HEK293 (cell line): ENCODE data around the gene GCC1.

Source experiments
- CTCF ChIA-PET: fragments of 350-600 bp; formaldehyde crosslinking; extraction: SDS; loops from one replicate; lab custom pipeline; 2021; ENCODE audit warnings: antibody characterized with exemption; lab: Yijun Ruan, JAX
- POLR2A ChIA-PET: fragments of 300-600 bp; formaldehyde crosslinking; extraction: SDS; loops from one replicate; lab custom pipeline; 2020; ENCODE audit warnings: antibody characterized with exemption, inconsistent platforms; lab: Yijun Ruan, JAX
- H3K27ac ChIP-seq: fragments of 200-500 bp; sonication (Bioruptor generic); 2 replicates; pipeline ENCODE4 v1.5.1; 2014; ENCODE audit warnings: low read depth, low read length, control low read depth, inconsistent platforms; ENCODE audit errors: extremely low read depth
- H3K36me3 ChIP-seq, 2 experiments: fragments of 200-500 bp in 1 of 2; sonication (Bioruptor generic) in 1 of 2; 1 replicate in 1 of 2; 2 replicates in 1 of 2; pipeline ENCODE4 v1.5.1; 2014 to 2017; ENCODE audit warnings: inconsistent platforms in 2 of 2, low read length in 2 of 2; ENCODE audit not compliant: control insufficient read depth in 2 of 2, insufficient read depth in 1 of 2
- H3K4me1 ChIP-seq: fragments of 200-500 bp; sonication (Bioruptor generic); 2 replicates; pipeline ENCODE4 v1.5.1; 2014; ENCODE audit warnings: mild to moderate bottlenecking, low read length, inconsistent platforms; ENCODE audit not compliant: control insufficient read depth, insufficient read depth
- H3K4me3 ChIP-seq: 2 replicates; pipeline ENCODE4 v1.5.1; 2011; ENCODE audit warnings: low read depth, mild to moderate bottlenecking, control low read depth, low read length, moderate library complexity
- H3K9me3 ChIP-seq: fragments of 200-500 bp; sonication (Bioruptor generic); 2 replicates; pipeline ENCODE4 v1.5.1; 2014; ENCODE audit warnings: low read depth, low read length, inconsistent platforms; ENCODE audit not compliant: control insufficient read depth, insufficient read depth
- BCL11B ChIP-seq: fragments of 450-650 bp; formaldehyde crosslinking; IDR thresholded peaks from 2 replicates; pipeline ENCODE4 v1.5.1; 2016; ENCODE audit warnings: low read depth, missing biosample characterization, missing genetic modification characterization
- GFI1B ChIP-seq: fragments of 450-650 bp; formaldehyde crosslinking; IDR thresholded peaks from 2 replicates; pipeline ENCODE4 v1.5.1; 2016; ENCODE audit warnings: missing biosample characterization, missing genetic modification characterization
- KLF16 ChIP-seq: fragments of 450-650 bp; formaldehyde crosslinking; IDR thresholded peaks from 2 replicates; pipeline ENCODE4 v1.5.1; 2017; ENCODE audit warnings: missing biosample characterization, missing genetic modification characterization
- KLF7 ChIP-seq: fragments of 450-650 bp; formaldehyde crosslinking; IDR thresholded peaks from 2 replicates; pipeline ENCODE4 v1.5.1; 2016; ENCODE audit warnings: missing biosample characterization, missing genetic modification characterization, borderline replicate concordance
- ZBTB8A ChIP-seq: fragments of 450-650 bp; formaldehyde crosslinking; IDR thresholded peaks from 2 replicates; pipeline ENCODE4 v1.5.1; 2016; ENCODE audit warnings: missing biosample characterization, missing genetic modification characterization
- ZFP37 ChIP-seq: fragments of 450-650 bp; formaldehyde crosslinking; IDR thresholded peaks from 2 replicates; pipeline ENCODE4 v1.5.1; 2016; ENCODE audit warnings: missing biosample characterization, missing genetic modification characterization
- ZNF157 ChIP-seq: fragments of 450-650 bp; formaldehyde crosslinking; IDR thresholded peaks from 2 replicates; pipeline ENCODE4 v1.5.1; 2016; ENCODE audit warnings: missing biosample characterization, missing genetic modification characterization
- ZNF169 ChIP-seq: fragments of 450-650 bp; formaldehyde crosslinking; IDR thresholded peaks from 2 replicates; pipeline ENCODE4 v1.5.1; 2016; ENCODE audit warnings: missing biosample characterization, missing genetic modification characterization
- ZNF202 ChIP-seq: fragments of 450-650 bp; formaldehyde crosslinking; IDR thresholded peaks from 2 replicates; pipeline ENCODE4 v1.5.1; 2016; ENCODE audit warnings: missing biosample characterization, missing genetic modification characterization, borderline replicate concordance
- ZNF37A ChIP-seq: fragments of 450-650 bp; IDR thresholded peaks from 2 replicates; pipeline ENCODE4 v1.5.1; 2018; ENCODE audit warnings: missing biosample characterization, missing genetic modification characterization
- ZNF423 ChIP-seq: fragments of 450-650 bp; formaldehyde crosslinking; IDR thresholded peaks from 2 replicates; pipeline ENCODE4 v1.5.1; 2016; ENCODE audit warnings: missing biosample characterization, missing genetic modification characterization
- ZNF530 ChIP-seq: fragments of 450-650 bp; formaldehyde crosslinking; IDR thresholded peaks from 2 replicates; pipeline ENCODE4 v1.5.1; 2016; ENCODE audit warnings: low read depth, missing biosample characterization, missing genetic modification characterization
- ZNF544 ChIP-seq: fragments of 450-650 bp; formaldehyde crosslinking; IDR thresholded peaks from 2 replicates; pipeline ENCODE4 v1.5.0; 2017; ENCODE audit warnings: missing biosample characterization, missing genetic modification characterization
- ZNF571 ChIP-seq: fragments of 450-650 bp; formaldehyde crosslinking; IDR thresholded peaks from 2 replicates; pipeline ENCODE4 v1.5.0; 2017; ENCODE audit warnings: missing biosample characterization, missing genetic modification characterization
- ZNF654 ChIP-seq: fragments of 450-650 bp; formaldehyde crosslinking; IDR thresholded peaks from 2 replicates; pipeline ENCODE4 v1.5.1; 2016; ENCODE audit warnings: low read depth, missing biosample characterization, missing genetic modification characterization
- ZNF701 ChIP-seq: fragments of 450-650 bp; formaldehyde crosslinking; IDR thresholded peaks from 2 replicates; pipeline ENCODE4 v1.5.1; 2016; ENCODE audit warnings: missing biosample characterization, missing genetic modification characterization
- ZNF76 ChIP-seq: fragments of 450-650 bp; formaldehyde crosslinking; IDR thresholded peaks from 2 replicates; pipeline ENCODE4; 2016; ENCODE audit warnings: low read depth, missing biosample characterization, missing genetic modification characterization, borderline replicate concordance
- ZSCAN16 ChIP-seq: fragments of 450-650 bp; formaldehyde crosslinking; IDR thresholded peaks from 2 replicates; pipeline ENCODE4 v1.5.1; 2016; ENCODE audit warnings: missing biosample characterization, missing genetic modification characterization
- TF ChIP-seq, protein P1 (sequence below): fragments of 450-650 bp; formaldehyde crosslinking; IDR thresholded peaks from 2 replicates; pipeline ENCODE4 v1.5.1; 2016; ENCODE audit warnings: missing biosample characterization, missing genetic modification characterization
- TF ChIP-seq, protein P2 (sequence below): fragments of 450-650 bp; formaldehyde crosslinking; IDR thresholded peaks from 2 replicates; pipeline ENCODE4 v1.5.1; 2016; ENCODE audit warnings: missing biosample characterization, missing genetic modification characterization, low read depth
- TF ChIP-seq, protein P3 (sequence below): sonication (generic); formaldehyde crosslinking; IDR thresholded peaks from 2 replicates; pipeline ENCODE4 v1.8.1; 2022; ENCODE audit warnings: mild to moderate bottlenecking, moderate library complexity, missing genetic modification reagents
- TF ChIP-seq, protein P4 (sequence below): fragments of 450-650 bp; formaldehyde crosslinking; IDR thresholded peaks from 2 replicates; pipeline ENCODE4 v1.5.1; 2016; ENCODE audit warnings: missing biosample characterization, missing genetic modification characterization
- TF ChIP-seq, protein P5 (sequence below): fragments of 450-650 bp; formaldehyde crosslinking; IDR thresholded peaks from 2 replicates; pipeline ENCODE4 v1.5.1; 2017; ENCODE audit warnings: missing biosample characterization, mild to moderate bottlenecking, missing genetic modification characterization, moderate library complexity

GCC1 gene

GRCh38 chr7:127585044-127585953 is at the start of gene GCC1 (continued):
- TF ChIP-seq, protein P1, sequence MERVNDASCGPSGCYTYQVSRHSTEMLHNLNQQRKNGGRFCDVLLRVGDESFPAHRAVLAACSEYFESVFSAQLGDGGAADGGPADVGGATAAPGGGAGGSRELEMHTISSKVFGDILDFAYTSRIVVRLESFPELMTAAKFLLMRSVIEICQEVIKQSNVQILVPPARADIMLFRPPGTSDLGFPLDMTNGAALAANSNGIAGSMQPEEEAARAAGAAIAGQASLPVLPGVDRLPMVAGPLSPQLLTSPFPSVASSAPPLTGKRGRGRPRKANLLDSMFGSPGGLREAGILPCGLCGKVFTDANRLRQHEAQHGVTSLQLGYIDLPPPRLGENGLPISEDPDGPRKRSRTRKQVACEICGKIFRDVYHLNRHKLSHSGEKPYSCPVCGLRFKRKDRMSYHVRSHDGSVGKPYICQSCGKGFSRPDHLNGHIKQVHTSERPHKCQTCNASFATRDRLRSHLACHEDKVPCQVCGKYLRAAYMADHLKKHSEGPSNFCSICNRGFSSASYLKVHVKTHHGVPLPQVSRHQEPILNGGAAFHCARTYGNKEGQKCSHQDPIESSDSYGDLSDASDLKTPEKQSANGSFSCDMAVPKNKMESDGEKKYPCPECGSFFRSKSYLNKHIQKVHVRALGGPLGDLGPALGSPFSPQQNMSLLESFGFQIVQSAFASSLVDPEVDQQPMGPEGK (tag by site-specific recombination) = peak; percentile 36
- TF ChIP-seq ZSCAN16 (tag by site-specific recombination) = no peak
- TF ChIP-seq ZNF654 (tag by site-specific recombination) = no peak
- TF ChIP-seq, protein P2, sequence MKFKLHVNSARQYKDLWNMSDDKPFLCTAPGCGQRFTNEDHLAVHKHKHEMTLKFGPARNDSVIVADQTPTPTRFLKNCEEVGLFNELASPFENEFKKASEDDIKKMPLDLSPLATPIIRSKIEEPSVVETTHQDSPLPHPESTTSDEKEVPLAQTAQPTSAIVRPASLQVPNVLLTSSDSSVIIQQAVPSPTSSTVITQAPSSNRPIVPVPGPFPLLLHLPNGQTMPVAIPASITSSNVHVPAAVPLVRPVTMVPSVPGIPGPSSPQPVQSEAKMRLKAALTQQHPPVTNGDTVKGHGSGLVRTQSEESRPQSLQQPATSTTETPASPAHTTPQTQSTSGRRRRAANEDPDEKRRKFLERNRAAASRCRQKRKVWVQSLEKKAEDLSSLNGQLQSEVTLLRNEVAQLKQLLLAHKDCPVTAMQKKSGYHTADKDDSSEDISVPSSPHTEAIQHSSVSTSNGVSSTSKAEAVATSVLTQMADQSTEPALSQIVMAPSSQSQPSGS (tag by site-specific recombination) = peak; percentile 98
- TF ChIP-seq ZNF202 = no peak
- no peak for TF ChIP-seq KLF7 (tag by site-specific recombination)
- TF ChIP-seq ZNF169 (tag by site-specific recombination) = no peak
- TF ChIP-seq GFI1B (tag by site-specific recombination) = no peak
- TF ChIP-seq ZNF157 (tag by site-specific recombination) = no peak
- no peak for TF ChIP-seq ZNF701
- TF ChIP-seq BCL11B (tag by site-specific recombination) = no peak
- TF ChIP-seq ZNF37A (tag by site-specific recombination) = no peak
- TF ChIP-seq ZNF571 (tag by site-specific recombination) = no peak
- peak; percentile 86 for TF ChIP-seq KLF16 (tag by site-specific recombination)
- peak; percentile 81 for TF ChIP-seq ZFP37 (tag by site-specific recombination)
- no peak for TF ChIP-seq ZNF530 (tag by site-specific recombination)
- TF ChIP-seq, protein P3, sequence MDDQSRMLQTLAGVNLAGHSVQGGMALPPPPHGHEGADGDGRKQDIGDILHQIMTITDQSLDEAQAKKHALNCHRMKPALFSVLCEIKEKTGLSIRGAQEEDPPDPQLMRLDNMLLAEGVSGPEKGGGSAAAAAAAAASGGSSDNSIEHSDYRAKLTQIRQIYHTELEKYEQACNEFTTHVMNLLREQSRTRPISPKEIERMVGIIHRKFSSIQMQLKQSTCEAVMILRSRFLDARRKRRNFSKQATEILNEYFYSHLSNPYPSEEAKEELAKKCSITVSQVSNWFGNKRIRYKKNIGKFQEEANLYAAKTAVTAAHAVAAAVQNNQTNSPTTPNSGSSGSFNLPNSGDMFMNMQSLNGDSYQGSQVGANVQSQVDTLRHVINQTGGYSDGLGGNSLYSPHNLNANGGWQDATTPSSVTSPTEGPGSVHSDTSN = no peak
- TF ChIP-seq, protein P4, sequence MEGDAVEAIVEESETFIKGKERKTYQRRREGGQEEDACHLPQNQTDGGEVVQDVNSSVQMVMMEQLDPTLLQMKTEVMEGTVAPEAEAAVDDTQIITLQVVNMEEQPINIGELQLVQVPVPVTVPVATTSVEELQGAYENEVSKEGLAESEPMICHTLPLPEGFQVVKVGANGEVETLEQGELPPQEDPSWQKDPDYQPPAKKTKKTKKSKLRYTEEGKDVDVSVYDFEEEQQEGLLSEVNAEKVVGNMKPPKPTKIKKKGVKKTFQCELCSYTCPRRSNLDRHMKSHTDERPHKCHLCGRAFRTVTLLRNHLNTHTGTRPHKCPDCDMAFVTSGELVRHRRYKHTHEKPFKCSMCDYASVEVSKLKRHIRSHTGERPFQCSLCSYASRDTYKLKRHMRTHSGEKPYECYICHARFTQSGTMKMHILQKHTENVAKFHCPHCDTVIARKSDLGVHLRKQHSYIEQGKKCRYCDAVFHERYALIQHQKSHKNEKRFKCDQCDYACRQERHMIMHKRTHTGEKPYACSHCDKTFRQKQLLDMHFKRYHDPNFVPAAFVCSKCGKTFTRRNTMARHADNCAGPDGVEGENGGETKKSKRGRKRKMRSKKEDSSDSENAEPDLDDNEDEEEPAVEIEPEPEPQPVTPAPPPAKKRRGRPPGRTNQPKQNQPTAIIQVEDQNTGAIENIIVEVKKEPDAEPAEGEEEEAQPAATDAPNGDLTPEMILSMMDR (tag by site-specific recombination) = no peak
- TF ChIP-seq ZNF544 (tag by site-specific recombination) = no peak

GRCh38 chr7:127632276-127632910 is 47.0 kb upstream of the GCC1 start:
- H3K4me1 ChIP-seq = no peaks in the 10 kb centered on the region
- POLR2A ChIA-PET = no interaction called here
- TF ChIP-seq ZNF423 (tag by site-specific recombination) (no peak), ZNF76 (tag by site-specific recombination) (no peak), ZBTB8A (tag by site-specific recombination) (no peak)
- TF ChIP-seq, protein P5, sequence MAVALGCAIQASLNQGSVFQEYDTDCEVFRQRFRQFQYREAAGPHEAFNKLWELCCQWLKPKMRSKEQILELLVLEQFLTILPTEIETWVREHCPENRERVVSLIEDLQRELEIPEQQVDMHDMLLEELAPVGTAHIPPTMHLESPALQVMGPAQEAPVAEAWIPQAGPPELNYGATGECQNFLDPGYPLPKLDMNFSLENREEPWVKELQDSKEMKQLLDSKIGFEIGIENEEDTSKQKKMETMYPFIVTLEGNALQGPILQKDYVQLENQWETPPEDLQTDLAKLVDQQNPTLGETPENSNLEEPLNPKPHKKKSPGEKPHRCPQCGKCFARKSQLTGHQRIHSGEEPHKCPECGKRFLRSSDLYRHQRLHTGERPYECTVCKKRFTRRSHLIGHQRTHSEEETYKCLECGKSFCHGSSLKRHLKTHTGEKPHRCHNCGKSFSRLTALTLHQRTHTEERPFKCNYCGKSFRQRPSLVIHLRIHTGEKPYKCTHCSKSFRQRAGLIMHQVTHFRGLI = no peak
- H3K27ac ChIP-seq = no peak overlapping the region
- CTCF ChIA-PET = interaction anchor here (1.8 kb wide), 1 partner anchor 44 kb away, joined by 6 read pairs; the partner anchor contains the start of gene ARF5
- H3K4me3 ChIP-seq = no peak overlapping the region
- H3K9me3 ChIP-seq = no peaks in the 10 kb centered on the region
- H3K36me3 ChIP-seq = no peaks in the 10 kb centered on the region
